Neural cell (in vitro differentiated cells): ENCODE data around the gene EVL. TPM values are rescaled to one million over a fixed set of nuclear protein-coding genes. Genes with fewer than 3 reads are reported as not detected.

Source experiments
- H2AFZ ChIP-seq: fragments of 200-600, 300-800 bp; sonication (generic), shearing (Covaris generic); 2 replicates; pipeline ENCODE4 v1.6.0; 2014; ENCODE audit warnings: low read depth, mild to moderate bottlenecking, antibody characterized with exemption, low read length, moderate library complexity
- H3F3A ChIP-seq: fragments of 200-600 bp; shearing (Covaris generic); 2 replicates; pipeline ENCODE4 v1.6.1; 2016; ENCODE audit warnings: mild to moderate bottlenecking, moderate library complexity, mixed read lengths, antibody characterized with exemption, low read length; ENCODE audit not compliant: insufficient read depth, poor library complexity, severe bottlenecking
- H3K27ac ChIP-seq: fragments of 200-600, 300-800 bp; sonication (generic), shearing (Covaris generic); 2 replicates; pipeline ENCODE4 v1.5.1; 2014; ENCODE audit warnings: mild to moderate bottlenecking, low read length, moderate library complexity
- H3K27me3 ChIP-seq: fragments of 300-800, 200-600 bp; sonication (generic), shearing (Covaris generic); 2 replicates; pipeline ENCODE4 v1.6.0; 2014; ENCODE audit warnings: mild to moderate bottlenecking, low read depth, low read length, moderate library complexity; ENCODE audit not compliant: insufficient read depth
- H3K36me3 ChIP-seq: fragments of 300-800, 200-600 bp; sonication (generic), shearing (Covaris generic); 2 replicates; pipeline ENCODE4 v1.5.1; 2014; ENCODE audit warnings: mild to moderate bottlenecking, antibody characterized with exemption, low read length, moderate library complexity; ENCODE audit not compliant: insufficient read depth
- H3K4me2 ChIP-seq: fragments of 300-800, 200-600 bp; sonication (generic), shearing (Covaris generic); 2 replicates; pipeline ENCODE4 v1.6.0; 2014; ENCODE audit warnings: mild to moderate bottlenecking, low read length
- H3K4me3 ChIP-seq: fragments of 300-800, 200-600 bp; sonication (generic), shearing (Covaris generic); 2 replicates; pipeline ENCODE4 v1.5.1; 2014; ENCODE audit warnings: mild to moderate bottlenecking, low read length, moderate library complexity
- H3K79me2 ChIP-seq: fragments of 200-600 bp; shearing (Covaris generic); replicated peaks from 2 replicates; pipeline ENCODE4 v1.6.0; 2014; ENCODE audit warnings: mild to moderate bottlenecking, low read length, moderate library complexity; ENCODE audit not compliant: insufficient read depth
- H3K9ac ChIP-seq: fragments of 300-800, 200-600 bp; sonication (generic), shearing (Covaris generic); 2 replicates; pipeline ENCODE4 v1.6.1; 2016; ENCODE audit warnings: mild to moderate bottlenecking, low read length, mixed read lengths
- H3K9me2 ChIP-seq: fragments of 200-600 bp; shearing (Covaris generic); 2 replicates; pipeline ENCODE4 v1.6.1; 2016; ENCODE audit warnings: mild to moderate bottlenecking, low read length, mixed read lengths; ENCODE audit not compliant: insufficient read depth
- H3K9me3 ChIP-seq: fragments of 200-600, 300-800 bp; sonication (generic), shearing (Covaris generic); 2 replicates; pipeline ENCODE4 v1.6.1; 2016; ENCODE audit warnings: mild to moderate bottlenecking, mixed run types, low read length, moderate library complexity, mixed read lengths
- H4K20me1 ChIP-seq: fragments of 200-600 bp; shearing (Covaris generic); 2 replicates; pipeline ENCODE4 v1.6.1; 2016; ENCODE audit warnings: mild to moderate bottlenecking, mixed run types; ENCODE audit not compliant: insufficient read depth
- CTCF ChIP-seq: fragments of 450-650 bp; IDR thresholded peaks from 2 replicates; pipeline ENCODE4 v1.5.1; 2014; ENCODE audit warnings: antibody characterized with exemption, mild to moderate bottlenecking, moderate library complexity; ENCODE audit not compliant: poor library complexity, severe bottlenecking
- EP300 ChIP-seq: fragments of 450-650 bp; conservative IDR thresholded peaks from 2 replicates; pipeline ENCODE4 v1.6.1; 2014; ENCODE audit warnings: antibody characterized with exemption, mild to moderate bottlenecking, moderate library complexity; ENCODE audit not compliant: poor library complexity, severe bottlenecking
- EZH2 ChIP-seq: fragments of 200-600, 300-800 bp; shearing (Covaris generic), sonication (generic); IDR thresholded peaks from 2 replicates; pipeline ENCODE4 v1.6.1; 2014; ENCODE audit warnings: antibody characterized with exemption, low read length, borderline replicate concordance, mild to moderate bottlenecking; ENCODE audit not compliant: insufficient read depth, poor library complexity, severe bottlenecking
- MXI1 ChIP-seq: fragments of 450-650 bp; conservative IDR thresholded peaks from 2 replicates; pipeline ENCODE4 v1.6.1; 2014; ENCODE audit warnings: antibody characterized with exemption, mild to moderate bottlenecking; ENCODE audit not compliant: poor library complexity, severe bottlenecking
- POLR2AphosphoS5 ChIP-seq: IDR thresholded peaks from 2 replicates; pipeline ENCODE4 v1.6.1; 2012
- RAD21 ChIP-seq: fragments of 450-650 bp; conservative IDR thresholded peaks from 2 replicates; pipeline ENCODE4 v1.6.1; 2014; ENCODE audit warnings: antibody characterized with exemption, mild to moderate bottlenecking, moderate library complexity
- REST ChIP-seq: IDR thresholded peaks from 2 replicates; pipeline ENCODE4 v1.6.1; 2012; ENCODE audit warnings: borderline replicate concordance
- SMC3 ChIP-seq: fragments of 450-650 bp; conservative IDR thresholded peaks from 2 replicates; pipeline ENCODE4 v1.6.1; 2014; ENCODE audit warnings: antibody characterized with exemption, mild to moderate bottlenecking, moderate library complexity; ENCODE audit not compliant: poor library complexity
- TAF1 ChIP-seq: IDR thresholded peaks from 2 replicates; pipeline ENCODE4 v1.6.1; 2012; ENCODE audit warnings: low read depth
- polyA plus RNA-seq: library from polyadenylated mRNA; depleted of rRNA; stranded (reverse); fragments of >200 nt; gene quantifications from 2 replicates; pipeline ENCODE4 v1.2.3, GENCODE V29; 2014

The EVL gene
- polyA plus RNA-seq, 1 donor from 2014 or later, result 387 TPM

- Histone ChIP-seq H3K27ac (no peak overlapping the region), H4K20me1 (peaks cover 10% of the 10 kb centered on the region), H3K79me2 (peaks cover 4% of the 10 kb centered on the region), H3K4me2 (no peak overlapping the region), H3K9me2 (no peaks in the 10 kb centered on the region), H3K27me3 (no peaks in the 10 kb centered on the region), H3F3A (no peaks in the 10 kb centered on the region), H3K9me3 (no peaks in the 10 kb centered on the region), H3K36me3 (no peaks in the 10 kb centered on the region), H3K4me3 (no peak overlapping the region), H2AFZ (no peak overlapping the region), H3K9ac (no peak overlapping the region)
- TF ChIP-seq POLR2AphosphoS5, result no peak
- TF ChIP-seq RAD21, result no peak
- no peak for TF ChIP-seq TAF1
- TF ChIP-seq REST, result no peak
- TF ChIP-seq CTCF, result no peak
- no peak for TF ChIP-seq SMC3
- no peak for TF ChIP-seq EP300
- no peak for TF ChIP-seq EZH2
These were observed 44.4 kb downstream of the EVL start for GRCh38 chr14:100109594-100109955.

- no peak overlapping the region for H2AFZ ChIP-seq
- peaks cover 10% of the 10 kb centered on the region for H4K20me1 ChIP-seq
- no peak overlapping the region for H3K9ac ChIP-seq
- no peaks in the 10 kb centered on the region for H3K36me3 ChIP-seq
- H3K4me2 ChIP-seq, result no peak overlapping the region
- no peak overlapping the region for H3K4me3 ChIP-seq
- no peaks in the 10 kb centered on the region for H3F3A ChIP-seq
- no peaks in the 10 kb centered on the region for H3K9me3 ChIP-seq
- TF ChIP-seq TAF1, result no peak
- no peak for TF ChIP-seq MXI1
- TF ChIP-seq POLR2AphosphoS5, result no peak
- no peak for TF ChIP-seq SMC3
- no peaks in the 10 kb centered on the region for H3K9me2 ChIP-seq
- H3K79me2 ChIP-seq, result peaks cover 4% of the 10 kb centered on the region
- H3K27me3 ChIP-seq, result no peaks in the 10 kb centered on the region
- no peak overlapping the region for H3K27ac ChIP-seq
These were observed 45.6 kb downstream of the EVL start for GRCh38 chr14:100110816-100111215.
